GM19395 (cell line): ENCODE measurements around the gene AEN.

Experiments used
- ATAC-seq: cut with Tn5 transposase; IDR thresholded peaks from one replicate; pipeline ENCODE4 v1.9.1; 2021; ENCODE audit warnings: mild to moderate bottlenecking, moderate library complexity; ENCODE audit not compliant: unreplicated experiment

AEN gene

GRCh38 chr15:88663141-88663621, 42.0 kb downstream of the AEN start:
- ATAC-seq: no peak

- no peak for ATAC-seq
Measured at GRCh38 chr15:88664151-88664778, 43.1 kb downstream of the AEN start.

- ATAC-seq: no peak
Measured at GRCh38 chr15:88674661-88675060, 53.5 kb downstream of the AEN start.

GRCh38 chr15:88678755-88679154, 57.6 kb downstream of the AEN start:
- ATAC-seq: no peak

GRCh38 chr15:88680241-88681001, 59.3 kb downstream of the AEN start:
- no peak for ATAC-seq

GRCh38 chr15:88681610-88682221, 60.6 kb downstream of the AEN start:
- ATAC-seq: no peak
